IgD-negative memory B cell (primary cell): ENCODE results near the gene ACER3. TPM values are rescaled to one million over a fixed set of nuclear protein-coding genes. Genes with fewer than 3 reads are reported as not detected.
"Not testable (repeated sequence)": the region's sequence is repeated elsewhere in the genome, so short reads cannot be mapped to it uniquely, and the experiment has no call there.

ENCODE experiments used
- H3K27ac Mint-ChIP-seq, 3 donors: one replicate each; pipeline ENCODE4 v1.8.0; 2020 to 2022; ENCODE audit warnings: mild to moderate bottlenecking in 3 of 3, mixed read lengths in 3 of 3, moderate library complexity in 1 of 3
- H3K27me3 Mint-ChIP-seq: one replicate; pipeline ENCODE4 v1.8.0; 2021; ENCODE audit warnings: mixed read lengths
- H3K36me3 Mint-ChIP-seq: one replicate; pipeline ENCODE4 v1.8.0; 2020; ENCODE audit warnings: mild to moderate bottlenecking, mixed read lengths
- H3K4me1 Mint-ChIP-seq, 3 donors: one replicate each; pipeline ENCODE4 v1.8.0; 2020 to 2022; ENCODE audit warnings: mixed read lengths in 3 of 3, mild to moderate bottlenecking in 1 of 3
- H3K4me3 Mint-ChIP-seq, 4 donors: one replicate each; pipeline ENCODE4 v1.8.0; 2020 to 2022; ENCODE audit warnings: mild to moderate bottlenecking in 4 of 4, mixed read lengths in 4 of 4, moderate library complexity in 3 of 4
- H3K9me3 Mint-ChIP-seq, 3 donors: one replicate each; pipeline ENCODE4 v1.8.0; 2020 to 2021; ENCODE audit warnings: mixed read lengths in 3 of 3, mild to moderate bottlenecking in 1 of 3
- polyA plus RNA-seq: library from polyadenylated mRNA; unstranded; fragments of 300-500 nt; fragmentation: Illumina TruSeq; gene quantifications from one replicate; pipeline ENCODE4 v1.2.3, GENCODE V29; 2021

ACER3 gene
- polyA plus RNA-seq, 1 donor from 2014 or later = 4.4 TPM

DNA sequence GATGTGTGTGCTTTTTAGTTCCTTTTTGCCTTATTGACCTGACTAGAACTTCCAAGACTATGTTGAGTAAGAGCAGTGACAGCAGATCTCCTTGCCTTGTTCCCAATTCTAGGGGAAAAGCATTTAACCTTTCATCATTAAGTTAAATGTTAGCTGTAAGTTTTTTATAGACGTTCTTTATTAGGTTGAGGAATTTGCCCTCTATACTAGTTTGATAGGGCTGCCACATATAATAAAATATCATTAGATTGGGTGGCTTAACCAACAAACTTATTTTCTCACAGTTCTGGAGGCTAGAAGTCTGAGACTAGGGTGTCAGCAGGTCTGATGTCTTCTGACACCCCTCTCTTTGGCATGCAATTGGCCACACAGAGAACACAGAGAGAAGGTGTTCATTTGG is 140.9 kb downstream of the ACER3 start:
- H3K36me3 Mint-ChIP-seq = peaks cover 4% of the 10 kb centered on the region
- H3K27me3 Mint-ChIP-seq = no peaks in the 10 kb centered on the region
- no peaks in the 10 kb centered on the region for H3K9me3 Mint-ChIP-seq
- H3K27ac Mint-ChIP-seq = no peak overlapping the region
- H3K4me3 Mint-ChIP-seq = no peak overlapping the region
- H3K4me1 Mint-ChIP-seq = no peaks in the 10 kb centered on the region

DNA sequence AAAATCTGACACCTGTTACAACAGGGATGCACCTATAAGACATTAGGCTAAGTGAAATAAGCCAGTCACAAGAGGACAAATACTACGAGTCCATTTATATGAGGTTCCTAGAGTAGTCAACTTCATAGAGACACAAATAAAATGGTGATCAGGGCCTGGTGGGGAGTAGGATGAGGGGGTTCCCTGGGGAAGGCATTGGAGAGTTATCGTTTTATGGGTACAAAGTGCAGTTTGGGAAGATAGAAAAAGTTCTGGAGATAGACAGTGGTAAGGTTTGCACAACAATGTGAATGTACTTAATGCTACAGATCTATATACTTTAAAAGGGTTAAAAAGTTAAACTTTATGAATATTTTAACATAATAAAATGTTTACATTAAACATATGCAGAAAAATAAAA is 142.1 kb downstream of the ACER3 start:
- no peaks in the 10 kb centered on the region for H3K9me3 Mint-ChIP-seq
- peaks cover 2% of the 10 kb centered on the region for H3K36me3 Mint-ChIP-seq
- no peaks in the 10 kb centered on the region for H3K4me1 Mint-ChIP-seq
- H3K27ac Mint-ChIP-seq = no peak overlapping the region
- no peaks in the 10 kb centered on the region for H3K27me3 Mint-ChIP-seq
- H3K4me3 Mint-ChIP-seq = no peak overlapping the region

DNA sequence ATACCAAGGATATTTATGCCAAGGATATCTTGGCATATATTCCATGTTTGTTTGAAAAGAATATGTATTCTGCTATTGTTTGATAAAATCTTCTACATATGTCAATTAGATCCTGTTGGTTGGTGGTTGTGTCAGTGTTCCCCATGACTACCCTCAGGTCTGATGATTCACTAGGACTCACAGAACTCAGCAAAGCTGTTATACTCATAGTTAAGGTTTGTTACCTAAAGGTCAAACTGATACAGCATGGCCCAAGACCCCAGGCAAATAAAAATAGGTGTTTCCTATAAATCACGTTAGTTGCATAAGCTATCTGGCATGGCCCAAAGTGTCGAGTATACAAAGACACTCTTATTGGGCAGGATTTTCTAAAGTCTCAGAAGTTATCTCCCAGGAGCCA is 143.2 kb downstream of the ACER3 start:
- Mint-ChIP-seq H3K27ac (no peak overlapping the region), H3K27me3 (no peaks in the 10 kb centered on the region), H3K4me3 (no peak overlapping the region), H3K36me3 (peaks cover 2% of the 10 kb centered on the region), H3K4me1 (no peaks in the 10 kb centered on the region), H3K9me3 (no peaks in the 10 kb centered on the region)

DNA sequence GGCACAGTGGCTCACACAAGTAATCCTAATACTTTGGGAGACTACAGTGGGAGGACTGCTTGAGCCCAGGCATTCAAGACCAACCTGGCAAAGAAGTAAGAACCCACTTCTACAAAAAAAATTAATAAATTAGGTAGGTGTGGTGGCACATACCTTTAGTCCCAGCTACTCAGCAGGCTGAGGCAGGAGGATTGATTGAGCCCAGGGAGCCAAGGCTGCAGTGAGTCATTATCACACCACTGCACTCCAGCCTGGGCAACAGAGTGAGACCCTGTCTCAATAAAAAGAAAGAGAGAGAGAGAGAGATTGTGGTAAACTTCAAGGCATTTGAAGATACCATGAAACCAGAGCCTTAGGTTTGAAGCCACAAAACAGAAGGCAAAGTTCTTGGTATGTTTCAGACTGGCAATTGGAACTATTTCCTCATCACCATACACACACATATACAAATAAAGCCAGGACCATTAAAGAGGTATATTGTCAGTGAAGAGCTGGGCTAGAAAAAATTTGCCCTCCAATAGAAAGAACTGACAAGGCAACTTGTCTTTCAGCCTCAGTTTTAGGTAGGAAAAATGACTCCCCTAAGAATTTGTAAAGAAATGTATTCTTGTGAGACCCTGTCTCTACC is 148.9 kb downstream of the ACER3 start:
- no peak overlapping the region for H3K4me3 Mint-ChIP-seq
- no peaks in the 10 kb centered on the region for H3K4me1 Mint-ChIP-seq

DNA sequence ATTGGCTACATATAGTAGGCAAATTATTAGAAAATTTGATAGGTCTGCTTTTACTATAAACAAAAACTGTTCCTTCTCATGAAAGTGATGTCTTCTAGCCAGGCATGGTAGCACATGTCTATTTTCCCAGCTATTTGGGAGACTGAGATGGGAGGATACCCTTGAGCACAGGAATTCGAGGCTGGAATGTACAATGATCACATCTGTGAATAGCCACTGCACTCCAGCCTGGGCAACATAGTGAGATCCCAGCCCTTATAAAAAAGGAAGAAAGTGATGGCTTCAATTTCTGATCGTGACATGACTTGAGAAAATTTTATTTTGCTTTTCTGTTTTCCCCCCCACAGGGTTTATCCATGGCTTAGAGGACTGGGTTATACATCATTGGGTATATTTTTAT is 154.0 kb downstream of the ACER3 start:
- Mint-ChIP-seq H3K27ac (no peak overlapping the region), H3K27me3 (no peaks in the 10 kb centered on the region), H3K4me1 (no peaks in the 10 kb centered on the region), H3K36me3 (peaks cover 3% of the 10 kb centered on the region), H3K4me3 (no peak overlapping the region), H3K9me3 (no peaks in the 10 kb centered on the region)

More for the DNA sequence above, 148.9 kb downstream of the ACER3 start:
- Mint-ChIP-seq H3K27ac (no peak overlapping the region), H3K9me3 (no peaks in the 10 kb centered on the region), H3K27me3 (no peaks in the 10 kb centered on the region), H3K36me3 (peaks cover 4% of the 10 kb centered on the region)

DNA sequence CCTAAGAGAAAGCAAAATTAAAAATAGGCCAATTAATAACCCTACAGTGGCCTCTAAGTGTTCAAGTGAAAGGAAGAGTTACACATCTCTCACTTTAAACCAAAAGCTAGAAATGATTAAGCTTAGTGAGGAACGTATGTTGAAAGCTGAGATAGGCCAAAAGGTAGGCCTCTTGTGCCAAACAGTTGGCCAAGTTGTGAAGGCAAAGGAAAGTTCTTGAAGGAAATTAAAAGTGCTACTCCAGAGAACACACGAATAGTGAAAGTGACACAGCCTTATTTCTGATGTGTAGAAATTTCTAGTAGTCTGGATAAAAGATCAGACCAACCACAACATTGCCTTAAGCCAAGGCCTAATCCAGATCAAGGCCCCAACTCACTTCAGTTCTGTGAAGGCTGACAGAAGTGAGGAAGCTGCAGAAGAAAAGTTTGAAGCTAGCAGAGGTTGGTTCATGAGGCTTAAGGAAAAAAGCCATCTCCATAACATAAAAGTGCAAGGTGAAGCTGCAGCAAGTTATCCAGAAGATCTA is 157.7 kb downstream of the ACER3 start:
- H3K4me1 Mint-ChIP-seq, H3K36me3 Mint-ChIP-seq: not testable (repeated sequence)
- peak overlapping the region in 1 of 3 donors; percentile 52 for H3K27ac Mint-ChIP-seq

DNA sequence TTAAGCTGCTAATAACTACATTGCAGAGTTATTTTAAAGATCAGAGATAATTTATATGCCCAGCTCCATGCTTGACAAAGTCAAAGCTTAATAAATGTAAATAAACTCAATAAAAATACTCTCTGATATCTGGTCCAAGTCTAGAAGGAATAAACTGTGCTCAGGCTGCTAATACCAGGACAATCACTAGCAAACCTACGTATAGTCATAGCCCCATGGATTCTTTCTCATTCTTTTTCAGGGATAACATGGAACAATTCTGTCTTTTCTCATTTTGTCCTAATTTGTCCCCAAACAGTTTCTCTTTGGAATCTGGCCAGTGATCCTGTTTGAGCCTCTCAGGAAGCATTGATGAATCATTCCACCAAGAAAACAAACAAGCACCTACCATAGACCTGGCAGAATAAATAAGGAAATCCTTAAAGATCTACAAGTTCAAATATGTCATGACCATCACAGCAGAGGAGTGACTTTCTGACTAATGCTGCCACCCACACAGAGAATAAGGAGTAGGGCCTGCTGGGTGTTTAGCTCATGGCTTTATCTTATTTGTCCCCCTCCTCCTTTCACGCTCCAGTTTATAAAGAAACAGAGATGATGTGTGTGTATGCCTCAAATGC is 159.4 kb downstream of the ACER3 start:
- Mint-ChIP-seq H3K9me3 (no peaks in the 10 kb centered on the region), H3K4me1 (no peaks in the 10 kb centered on the region), H3K27ac (no peak overlapping the region), H3K27me3 (no peaks in the 10 kb centered on the region), H3K36me3 (peaks cover 2% of the 10 kb centered on the region), H3K4me3 (no peak overlapping the region)

More for the DNA sequence above, 157.7 kb downstream of the ACER3 start:
- H3K27me3 Mint-ChIP-seq, H3K9me3 Mint-ChIP-seq, H3K4me3 Mint-ChIP-seq: not testable (repeated sequence)

DNA sequence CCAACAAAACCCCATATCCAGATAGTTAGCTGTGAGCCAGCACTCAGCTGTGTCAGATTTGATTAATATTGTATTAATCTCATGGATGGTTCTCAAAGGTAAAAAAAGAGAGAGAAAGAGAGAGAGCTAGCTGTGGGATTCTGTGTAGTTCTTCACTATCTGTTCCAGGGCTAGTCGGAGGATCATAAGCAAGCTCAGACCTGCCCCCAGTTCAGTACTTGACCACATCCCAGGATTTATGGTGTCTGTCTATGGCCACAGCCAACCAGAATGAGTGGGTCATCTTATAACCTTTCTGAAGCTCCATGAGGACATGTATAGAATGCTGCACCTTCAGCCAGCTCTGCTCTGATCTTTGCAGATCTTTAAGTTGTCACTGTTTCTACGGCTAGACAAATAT is 160.0 kb downstream of the ACER3 start:
- no peak overlapping the region for H3K4me3 Mint-ChIP-seq
- no peaks in the 10 kb centered on the region for H3K4me1 Mint-ChIP-seq
- no peaks in the 10 kb centered on the region for H3K9me3 Mint-ChIP-seq
- no peak overlapping the region for H3K27ac Mint-ChIP-seq
- no peaks in the 10 kb centered on the region for H3K27me3 Mint-ChIP-seq
- peaks cover 2% of the 10 kb centered on the region for H3K36me3 Mint-ChIP-seq

DNA sequence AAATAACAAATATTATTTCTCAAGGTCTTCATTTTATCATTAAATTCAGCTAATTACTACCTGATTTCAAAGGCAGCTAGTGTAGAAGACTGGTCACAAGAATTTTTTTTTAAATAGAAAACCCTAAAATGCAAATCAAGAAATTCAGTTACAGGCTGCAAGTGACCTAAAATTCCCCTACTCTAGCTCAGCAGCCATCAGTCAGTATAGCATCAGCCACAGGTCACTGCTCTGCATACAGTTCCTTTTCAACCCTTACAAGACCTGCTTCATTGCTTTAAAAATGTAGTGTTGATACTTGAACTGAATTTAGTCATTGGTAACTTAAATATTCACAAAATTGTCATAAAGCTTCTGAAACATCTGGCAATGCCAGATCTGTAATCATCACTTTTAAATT is 164.0 kb downstream of the ACER3 start:
- peaks cover 12% of the 10 kb centered on the region for H3K27me3 Mint-ChIP-seq
- no peak overlapping the region for H3K4me3 Mint-ChIP-seq
- H3K4me1 Mint-ChIP-seq = no peaks in the 10 kb centered on the region
- H3K36me3 Mint-ChIP-seq = no peaks in the 10 kb centered on the region
- H3K27ac Mint-ChIP-seq = no peak overlapping the region
- H3K9me3 Mint-ChIP-seq = no peaks in the 10 kb centered on the region

DNA sequence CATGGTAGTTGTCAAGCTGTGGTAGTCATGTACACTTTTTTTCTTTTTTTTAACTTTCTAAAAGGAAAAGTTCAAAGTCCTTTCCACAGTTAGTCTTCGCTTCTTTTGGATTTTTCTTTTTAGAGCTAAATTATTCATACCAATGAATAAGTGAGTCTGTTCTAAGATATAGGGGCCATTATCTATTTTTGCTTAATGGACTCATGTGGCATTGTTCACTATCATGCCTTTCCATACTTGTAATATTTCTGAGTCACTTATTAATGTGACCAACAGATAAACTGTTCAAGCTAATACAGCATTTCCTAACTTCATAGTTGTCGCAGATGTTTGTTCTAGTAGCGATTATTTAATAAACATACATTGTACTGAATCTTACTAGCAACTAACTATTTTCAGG is 165.5 kb downstream of the ACER3 start:
- no peak overlapping the region for H3K4me3 Mint-ChIP-seq
- H3K27ac Mint-ChIP-seq = no peak overlapping the region
- H3K4me1 Mint-ChIP-seq = no peaks in the 10 kb centered on the region
- H3K27me3 Mint-ChIP-seq = peaks cover 16% of the 10 kb centered on the region
- H3K36me3 Mint-ChIP-seq = no peaks in the 10 kb centered on the region
- H3K9me3 Mint-ChIP-seq = no peaks in the 10 kb centered on the region

DNA sequence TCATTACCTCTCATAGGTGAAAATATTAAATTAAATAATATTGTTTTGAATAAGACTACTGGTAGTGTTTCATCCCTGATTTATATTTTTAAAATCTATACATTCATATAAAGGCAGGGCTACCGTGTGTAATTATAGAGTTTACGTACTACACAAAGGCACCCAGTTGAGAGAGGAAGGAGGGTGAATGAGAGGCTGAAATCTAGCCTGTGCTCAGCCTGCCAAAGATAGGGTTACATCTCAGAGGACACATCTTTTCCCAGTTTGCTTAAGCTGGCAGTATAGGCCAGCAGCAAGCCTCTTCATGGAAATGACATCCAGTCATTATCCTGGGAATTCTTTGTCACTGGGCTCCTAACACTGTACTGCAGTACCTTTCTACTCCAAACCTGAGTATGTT is 166.0 kb downstream of the ACER3 start:
- H3K4me3 Mint-ChIP-seq = no peak overlapping the region

DNA sequence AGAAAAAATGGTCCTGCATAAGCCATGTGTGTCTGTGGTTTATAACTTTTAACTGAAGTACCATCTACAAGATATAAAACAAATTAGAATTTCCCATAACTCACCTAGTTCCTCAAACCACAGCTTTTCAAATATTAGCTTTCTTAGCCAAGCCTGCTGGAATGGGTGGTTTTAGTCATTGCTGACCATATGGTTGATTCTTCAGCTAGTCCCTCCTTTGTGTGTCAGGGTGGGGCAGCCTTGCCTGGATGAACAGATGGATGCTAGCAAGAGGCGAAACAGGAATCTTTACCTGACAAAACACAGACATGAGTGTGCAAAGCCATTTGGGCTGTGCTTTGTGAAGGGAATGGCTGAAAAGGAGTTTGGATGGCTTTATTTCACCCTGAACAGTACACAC is 166.6 kb downstream of the ACER3 start:
- H3K27ac Mint-ChIP-seq = no peak overlapping the region
- H3K4me1 Mint-ChIP-seq = no peaks in the 10 kb centered on the region
- no peaks in the 10 kb centered on the region for H3K9me3 Mint-ChIP-seq
- no peak overlapping the region for H3K4me3 Mint-ChIP-seq
- no peaks in the 10 kb centered on the region for H3K36me3 Mint-ChIP-seq
- H3K27me3 Mint-ChIP-seq = peaks cover 16% of the 10 kb centered on the region

More for the DNA sequence above, 166.0 kb downstream of the ACER3 start:
- Mint-ChIP-seq H3K27me3 (peaks cover 16% of the 10 kb centered on the region), H3K9me3 (no peaks in the 10 kb centered on the region), H3K4me1 (no peaks in the 10 kb centered on the region), H3K36me3 (no peaks in the 10 kb centered on the region), H3K27ac (no peak overlapping the region)

DNA sequence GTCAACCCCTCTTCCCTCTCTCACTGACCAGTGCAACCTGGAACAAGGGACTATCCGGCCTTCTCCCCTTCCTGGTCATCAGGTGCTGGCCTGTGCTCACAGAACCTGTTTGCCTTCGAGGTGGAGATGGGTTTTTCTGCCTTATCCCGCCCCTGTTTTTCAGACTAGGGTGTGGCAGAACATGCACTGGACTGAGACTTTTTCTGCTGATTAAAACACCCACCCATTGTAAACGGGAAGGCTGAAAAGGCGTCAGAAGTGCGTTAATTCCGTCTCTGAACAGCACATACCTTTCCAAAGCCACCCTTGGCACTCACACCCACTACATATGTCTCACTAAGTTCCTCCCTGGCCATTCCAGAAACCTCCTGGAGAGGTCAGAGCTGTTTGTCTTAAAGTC is 169.1 kb downstream of the ACER3 start:
- Mint-ChIP-seq H3K27ac (no peak overlapping the region), H3K4me1 (no peaks in the 10 kb centered on the region), H3K36me3 (no peaks in the 10 kb centered on the region), H3K27me3 (peaks cover 16% of the 10 kb centered on the region), H3K4me3 (no peak overlapping the region), H3K9me3 (no peaks in the 10 kb centered on the region)

DNA sequence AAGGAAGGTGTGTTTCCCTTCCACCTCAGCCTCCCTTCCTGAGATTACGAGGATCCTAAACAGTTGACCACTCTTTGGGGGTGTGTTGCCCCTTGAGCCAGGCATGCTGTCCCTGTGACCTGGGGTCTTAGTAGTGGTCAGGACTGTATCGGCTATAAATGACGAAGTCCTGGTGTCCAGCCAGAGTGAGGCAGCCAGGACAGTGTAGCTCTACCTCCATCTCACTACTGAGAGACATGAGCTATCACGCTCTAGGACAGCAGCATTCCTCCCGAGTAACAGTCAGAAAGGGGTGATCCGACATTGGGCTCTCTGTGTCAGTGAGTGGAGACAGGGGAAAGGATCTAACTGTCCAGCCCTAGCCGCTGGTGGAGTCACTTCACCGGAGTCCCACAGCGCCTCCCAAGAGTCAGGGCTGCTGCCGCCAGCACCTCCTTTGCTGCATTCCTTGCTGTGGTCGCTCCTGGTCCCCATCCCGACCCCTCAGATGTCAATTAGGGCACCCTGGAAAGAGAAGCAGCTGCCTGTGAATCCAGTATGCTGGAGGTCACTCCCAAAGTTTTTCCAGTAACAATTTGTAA is 170.2 kb downstream of the ACER3 start:
- H3K27me3 Mint-ChIP-seq = peaks cover 16% of the 10 kb centered on the region
- no peaks in the 10 kb centered on the region for H3K9me3 Mint-ChIP-seq
- peak overlapping the region in 1 of 3 donors; percentile 5 for H3K27ac Mint-ChIP-seq
- no peak overlapping the region for H3K4me3 Mint-ChIP-seq
- H3K4me1 Mint-ChIP-seq = no peaks in the 10 kb centered on the region
- no peaks in the 10 kb centered on the region for H3K36me3 Mint-ChIP-seq

DNA sequence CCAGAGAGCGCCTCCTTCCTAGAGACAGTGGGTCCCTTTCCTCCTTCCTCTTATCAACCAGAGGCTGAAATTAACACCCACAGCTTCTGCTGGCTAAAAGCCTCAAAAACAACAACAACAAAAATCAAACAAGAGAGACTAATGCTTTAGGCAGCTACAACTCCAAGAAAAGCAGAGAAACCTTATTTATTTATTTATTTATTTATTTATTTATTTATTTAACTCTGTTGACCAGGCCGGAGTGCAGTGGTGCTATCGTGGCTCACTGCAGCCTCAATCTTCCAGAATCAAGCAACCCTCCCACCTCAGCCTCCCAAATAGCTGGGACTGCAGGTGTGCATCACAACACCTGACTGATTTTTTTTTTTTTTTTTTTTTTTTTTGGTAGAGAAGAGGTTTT is 170.9 kb downstream of the ACER3 start:
- H3K4me3 Mint-ChIP-seq = no peak overlapping the region
- peaks cover 16% of the 10 kb centered on the region for H3K27me3 Mint-ChIP-seq
- H3K4me1 Mint-ChIP-seq = no peaks in the 10 kb centered on the region
- no peaks in the 10 kb centered on the region for H3K36me3 Mint-ChIP-seq
- H3K27ac Mint-ChIP-seq = no peak overlapping the region
- no peaks in the 10 kb centered on the region for H3K9me3 Mint-ChIP-seq

DNA sequence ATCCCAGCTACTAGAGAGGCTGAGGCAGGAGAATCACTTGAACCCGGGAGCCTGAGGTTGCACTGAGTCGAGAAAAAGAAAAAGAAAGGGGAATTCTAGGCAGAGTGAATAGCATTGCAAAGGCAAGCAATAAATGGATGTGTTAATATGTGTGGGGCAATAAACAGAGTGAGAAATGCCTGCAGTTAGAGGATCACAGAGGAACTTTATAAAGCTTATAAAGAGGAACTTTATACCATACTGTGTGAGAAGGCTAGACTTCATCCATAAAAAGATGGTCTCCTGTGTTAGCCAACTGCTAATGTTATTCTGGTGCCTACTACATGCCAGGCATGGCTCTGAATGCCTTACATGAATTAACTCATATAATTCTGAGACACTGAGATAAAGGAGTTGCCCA is 174.3 kb downstream of the ACER3 start:
- Mint-ChIP-seq H3K27ac (no peak overlapping the region), H3K27me3 (peaks cover 11% of the 10 kb centered on the region), H3K36me3 (no peaks in the 10 kb centered on the region), H3K9me3 (no peaks in the 10 kb centered on the region), H3K4me1 (peaks cover 8 to 12% (median 10%) of the 10 kb centered on the region in 3 donors), H3K4me3 (no peak overlapping the region)
